ENCODE measurements around the gene EXOSC10.

- no peak for TF ChIP-seq CTCF (IDR thresholded peaks at IDR 0.05)
- no peak for TF ChIP-seq POLR2A (IDR thresholded peaks at IDR 0.05)
Observed at GRCh38 chr1:11044849-11045427, 54.7 kb downstream of the EXOSC10 start.

Measured in adrenal gland (tissue), 5 donors.